Measurements from ENCODE around the gene SLC39A5.
A peak's percentile ranks its signal among the peaks of the same experiment; 100 is the strongest.
"Not testable (repeated sequence)": the region's sequence is repeated elsewhere in the genome, so short reads cannot be mapped to it uniquely, and the experiment has no call there.

The SLC39A5 gene

GRCh38 chr12:56252649-56253048, 22.8 kb downstream of the SLC39A5 start:
- no peak for DNase-seq

GRCh38 chr12:56253091-56253490, 23.2 kb downstream of the SLC39A5 start:
- DNase-seq: no peak

GRCh38 chr12:56255671-56256070, 25.8 kb downstream of the SLC39A5 start:
- DNase-seq: no peak

- DNase-seq: no peak
Observed at GRCh38 chr12:56256326-56256960, 26.6 kb downstream of the SLC39A5 start.

- DNase-seq: no peak
Observed at GRCh38 chr12:56257071-56257470, 27.2 kb downstream of the SLC39A5 start.

- peak; percentile 74 for DNase-seq
Observed at GRCh38 chr12:56257491-56258067, 27.7 kb downstream of the SLC39A5 start.

GRCh38 chr12:56258068-56258819, 28.4 kb downstream of the SLC39A5 start, which contains the start of gene ANKRD52:
Gene ANKRD52 (minus strand): TSS chr12:56258384. CDS start chr12:56258269, 115 bp downstream.
- DNase-seq: peak; percentile 85

GRCh38 chr12:56258820-56259183, 29.0 kb downstream of the SLC39A5 start:
- DNase-seq: no peak

GRCh38 chr12:56260380-56260779, 30.5 kb downstream of the SLC39A5 start:
- DNase-seq: no peak

GRCh38 chr12:56260921-56261320, 31.1 kb downstream of the SLC39A5 start:
- no peak for DNase-seq

GRCh38 chr12:56261503-56262232, 31.8 kb downstream of the SLC39A5 start:
- DNase-seq: peak; percentile 31

- DNase-seq: not testable (repeated sequence)
Observed at GRCh38 chr12:56262955-56263354, 33.1 kb downstream of the SLC39A5 start.

- DNase-seq: not testable (repeated sequence)
Observed at GRCh38 chr12:56266068-56266692, 36.3 kb downstream of the SLC39A5 start.

GRCh38 chr12:56266693-56267442, 37.0 kb downstream of the SLC39A5 start, which contains the start of gene COQ10A:
Gene COQ10A (plus strand): TSS chr12:56266942. CDS start chr12:56267119, 177 bp downstream.
- peak; percentile 96 for DNase-seq

GRCh38 chr12:56267443-56268071, 37.7 kb downstream of the SLC39A5 start:
- peak; percentile 55 for DNase-seq

GRCh38 chr12:56271031-56271430, 41.2 kb downstream of the SLC39A5 start:
- peak; percentile 62 for DNase-seq

GRCh38 chr12:56272468-56272867, 42.6 kb downstream of the SLC39A5 start:
- not testable (repeated sequence) for DNase-seq

- no peak for DNase-seq
Observed at GRCh38 chr12:56274299-56274698, 44.4 kb downstream of the SLC39A5 start.

- peak; percentile 95 for DNase-seq
Observed at GRCh38 chr12:56278905-56279304, 49.1 kb downstream of the SLC39A5 start.

- DNase-seq: no peak
Observed at GRCh38 chr12:56280849-56281248, 51.0 kb downstream of the SLC39A5 start.

GRCh38 chr12:56282030-56282429, 52.2 kb downstream of the SLC39A5 start:
- DNase-seq: no peak

Measured in NCI-H82 (cell line).